Endothelial cell of umbilical vein (primary cell): ENCODE results near the gene CCL1. TPM values are rescaled to one million over a fixed set of nuclear protein-coding genes. Genes with fewer than 3 reads are reported as not detected.

ENCODE experiments used
- BruUV-seq: library from RNA; stranded (reverse); fragments of 400-500 nt; replicated peaks from 2 replicates; lab custom pipeline; 2021; lab: Mats Ljungman, UMichigan
- CTCF ChIA-PET: fragments of 300-600, 350-600 bp; sonication (Branson Sonifier 250); formaldehyde crosslinking; loops from one replicate; lab custom pipeline; 2021; ENCODE audit warnings: antibody characterized with exemption, inconsistent platforms; lab: Charles Lee
- POLR2A ChIA-PET: fragments of 300-600, 350-600 bp; sonication (Branson Sonifier 250); formaldehyde crosslinking; loops from one replicate; lab custom pipeline; 2021; ENCODE audit warnings: antibody characterized with exemption, inconsistent platforms; lab: Charles Lee
- DNase-seq: peaks from one replicate; pipeline ENCODE4 v3.0.0-alpha.2; 2011; ENCODE audit warnings: low read depth, low spot score
- FAIRE-seq: peaks from 2 replicates; lab custom pipeline; 2011; peaks lifted over from hg19 to GRCh38; lab: Jason Lieb, UNC
- H2AFZ ChIP-seq: 2 replicates; pipeline ENCODE4 v1.6.0; 2012; ENCODE audit warnings: low read depth, low read length, control low read depth, inconsistent platforms
- H3K27ac ChIP-seq: 2 replicates; pipeline ENCODE4 v1.5.1; 2011; ENCODE audit warnings: low read depth, mild to moderate bottlenecking, control low read depth, low read length, moderate library complexity; ENCODE audit not compliant: insufficient read depth
- H3K27me3 ChIP-seq, 2 experiments: 2 replicates each; pipeline versions ENCODE4 v1.6.0 to v1.6.1; 2011; ENCODE audit warnings: low read length in 2 of 2, mixed read lengths in 1 of 2; ENCODE audit not compliant: control insufficient read depth in 2 of 2, insufficient read depth in 2 of 2
- H3K36me3 ChIP-seq, 2 experiments: 2 replicates in 1 of 2; 3 replicates in 1 of 2; pipeline ENCODE4 v1.5.1; 2011; ENCODE audit warnings: low read length in 2 of 2, mild to moderate bottlenecking in 1 of 2, moderate library complexity in 1 of 2; ENCODE audit not compliant: control insufficient read depth in 2 of 2, insufficient read depth in 2 of 2; ENCODE audit errors: extremely low read depth in 1 of 2
- H3K4me1 ChIP-seq: 3 replicates; pipeline ENCODE4 v1.5.1; 2011; ENCODE audit warnings: mild to moderate bottlenecking, low read length; ENCODE audit not compliant: control insufficient read depth, insufficient read depth; ENCODE audit errors: extremely low read depth
- H3K4me2 ChIP-seq: 2 replicates; pipeline ENCODE4 v1.6.1; 2011; ENCODE audit warnings: low read length, control low read depth, mixed read lengths; ENCODE audit not compliant: insufficient read depth
- H3K4me3 ChIP-seq, 3 experiments: fragments of 200-600 bp in 1 of 3; sonication (generic), shearing (Covaris generic) in 1 of 3; replicated peaks in 1 of 3; 2 replicates each; pipeline ENCODE4 v1.5.1; 2011 to 2016; ENCODE audit warnings: control low read depth in 3 of 3, low read length in 3 of 3, mild to moderate bottlenecking in 2 of 3, inconsistent platforms in 1 of 3, low read depth in 1 of 3, moderate library complexity in 1 of 3; ENCODE audit not compliant: insufficient read depth in 1 of 3
- H3K79me2 ChIP-seq: 2 replicates; pipeline ENCODE4 v1.6.0; 2012; ENCODE audit warnings: low read length, inconsistent platforms; ENCODE audit not compliant: control insufficient read depth, insufficient read depth
- H3K9ac ChIP-seq: replicated peaks from 2 replicates; pipeline ENCODE3; 2011; ENCODE audit warnings: low read length, control low read depth; ENCODE audit not compliant: insufficient read depth; ENCODE audit errors: extremely low read depth
- H3K9me1 ChIP-seq: replicated peaks from 3 replicates; pipeline ENCODE4 v1.6.0; 2011; ENCODE audit warnings: mild to moderate bottlenecking, low read length; ENCODE audit not compliant: control insufficient read depth, insufficient read depth; ENCODE audit errors: extremely low read depth
- H3K9me3 ChIP-seq: replicated peaks from 2 replicates; pipeline ENCODE4 v1.5.1; 2012; ENCODE audit warnings: low read length, inconsistent platforms; ENCODE audit not compliant: control insufficient read depth, insufficient read depth
- H4K20me1 ChIP-seq: replicated peaks from 2 replicates; pipeline ENCODE3; 2011; ENCODE audit warnings: mild to moderate bottlenecking, low read length; ENCODE audit not compliant: control insufficient read depth, insufficient read depth; ENCODE audit errors: extremely low read depth
- CTCF ChIP-seq, 2 donors: IDR thresholded peaks; 1 replicate in 1 of 2; 2 replicates in 1 of 2; pipeline ENCODE4 v1.5.1; 2011; ENCODE audit warnings: low read length in 2 of 2, mild to moderate bottlenecking in 2 of 2, moderate library complexity in 2 of 2, control low read depth in 1 of 2, inconsistent platforms in 1 of 2, low read depth in 1 of 2; ENCODE audit not compliant: insufficient read depth in 1 of 2; ENCODE audit errors: extremely low read depth in 1 of 2
- EZH2 ChIP-seq: IDR thresholded peaks from 2 replicates; pipeline ENCODE4 v1.6.1; 2012; ENCODE audit warnings: borderline replicate concordance, low read depth, mild to moderate bottlenecking, moderate library complexity, low read length, inconsistent platforms; ENCODE audit not compliant: severe bottlenecking
- FOS ChIP-seq: IDR thresholded peaks from 2 replicates; pipeline ENCODE4 v1.6.1; 2011; ENCODE audit warnings: mild to moderate bottlenecking, low read length, moderate library complexity, borderline replicate concordance; ENCODE audit not compliant: insufficient read depth
- GATA2 ChIP-seq: IDR thresholded peaks from 2 replicates; pipeline ENCODE4 v1.7.0; 2011; ENCODE audit warnings: low read depth, mild to moderate bottlenecking, moderate library complexity, mixed read lengths, low read length; ENCODE audit not compliant: insufficient read length, insufficient read depth
- JUN ChIP-seq: IDR thresholded peaks from 2 replicates; pipeline ENCODE4 v1.6.1; 2011; ENCODE audit warnings: borderline replicate concordance, low read depth; ENCODE audit not compliant: insufficient read length, insufficient read depth
- MYC ChIP-seq: IDR thresholded peaks from one replicate; pipeline ENCODE4 v1.6.1; 2011; ENCODE audit warnings: mild to moderate bottlenecking, low read depth, low read length
- POLR2A ChIP-seq: IDR thresholded peaks from 2 replicates; pipeline ENCODE4 v1.6.1; 2012; ENCODE audit warnings: low read depth, mild to moderate bottlenecking, control low read depth, low read length
- POLR2AphosphoS5 ChIP-seq: IDR thresholded peaks from 2 replicates; pipeline ENCODE4 v1.6.1; 2012; ENCODE audit warnings: low read depth, mild to moderate bottlenecking, control low read depth, low read length, moderate library complexity; ENCODE audit not compliant: insufficient read depth
- dilution Hi-C: fragments of 300-500 bp; cut with MboI; formaldehyde crosslinking; loops from one replicate; pipeline ENCODE4 v1.15.0; 2019; ENCODE audit warnings: low sequenced_read_pairs; ENCODE audit not compliant: extremely low pct_ligation_motif_present
- intact Hi-C: fragments of 100-400 bp; cut with micrococcal nuclease; formaldehyde crosslinking; loops from one replicate; pipeline ENCODE4 v1.10.0; 2022
- polyA plus RNA-seq, 4 experiments: library from polyadenylated mRNA; depleted of rRNA in 3 of 4; stranded (reverse) in 3 of 4; unstranded in 1 of 4; fragments of >200 nt; gene quantifications; 2 replicates each; pipeline versions ENCODE4 v1.2.1 to v1.2.3, GENCODE V29; 2011 to 2012; ENCODE audit warnings: missing spikeins in 1 of 4
- total RNA-seq: library from RNA; stranded (reverse); gene quantifications from 2 replicates; pipeline ENCODE4 v1.2.3, GENCODE V29; 2021
- TF ChIP-seq, protein P1 (sequence below): IDR thresholded peaks from 2 replicates; pipeline ENCODE4 v1.6.1; 2011; ENCODE audit not compliant: insufficient read depth, insufficient read length

The CCL1 gene
- total and polyA plus RNA-seq, 2 donors (not counting 3 experiments of a cell fraction or from before 2014, with no cell fraction given): not detected

- Histone ChIP-seq H3K27ac (no peak overlapping the region), H3K4me3 (no peak overlapping the region), H4K20me1 (no peaks in the 10 kb centered on the region), H3K27me3 (peaks cover 4 to 5% of the 10 kb centered on the region in 2 experiments), H3K4me1 (no peaks in the 10 kb centered on the region), H3K4me2 (no peak overlapping the region), H3K9ac (no peak overlapping the region), H3K9me1 (no peaks in the 10 kb centered on the region), H2AFZ (no peak overlapping the region), H3K79me2 (no peaks in the 10 kb centered on the region), H3K9me3 (no peaks in the 10 kb centered on the region), H3K36me3 (no peaks in the 10 kb centered on the region)
- no peak for FAIRE-seq
- intact Hi-C loops (no loop called here), dilution Hi-C loops (no loop called here)
- BruUV-seq: no TSS peak
- no peak for DNase-seq
- POLR2A ChIA-PET: no interaction called here
- CTCF ChIA-PET: interaction anchor here (5.7 kb wide), 1 partner anchor 10 kb away, joined by 30 read pairs; no protein-coding TSS in a partner anchor
- TF ChIP-seq CTCF (IDR thresholded peaks at IDR 0.05; ENCODE audit: extremely low read depth in 1 of 2, insufficient read depth in 1 of 2, low read depth in 1 of 2, low read length in 2 of 2) (no peak), POLR2AphosphoS5 (no peak), FOS (no peak), POLR2A (no peak), MYC (no peak), GATA2 (no peak), JUN (no peak), EZH2 (no peak)
- TF ChIP-seq, protein P1, sequence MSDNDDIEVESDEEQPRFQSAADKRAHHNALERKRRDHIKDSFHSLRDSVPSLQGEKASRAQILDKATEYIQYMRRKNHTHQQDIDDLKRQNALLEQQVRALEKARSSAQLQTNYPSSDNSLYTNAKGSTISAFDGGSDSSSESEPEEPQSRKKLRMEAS: no peak
These were observed 11.9 kb downstream of the CCL1 start for GRCh38 chr17:34351096-34351495.
